Measurements from ENCODE around the gene BMPR1B. TPM values are rescaled to one million over a fixed set of nuclear protein-coding genes. Genes with fewer than 3 reads are reported as not detected.

Gene BMPR1B
- total RNA-seq, 3 donors from 2014 or later (not counting 1 experiment from before 2014, with no cell fraction given): 0.25 TPM; not detected in 2

DNA sequence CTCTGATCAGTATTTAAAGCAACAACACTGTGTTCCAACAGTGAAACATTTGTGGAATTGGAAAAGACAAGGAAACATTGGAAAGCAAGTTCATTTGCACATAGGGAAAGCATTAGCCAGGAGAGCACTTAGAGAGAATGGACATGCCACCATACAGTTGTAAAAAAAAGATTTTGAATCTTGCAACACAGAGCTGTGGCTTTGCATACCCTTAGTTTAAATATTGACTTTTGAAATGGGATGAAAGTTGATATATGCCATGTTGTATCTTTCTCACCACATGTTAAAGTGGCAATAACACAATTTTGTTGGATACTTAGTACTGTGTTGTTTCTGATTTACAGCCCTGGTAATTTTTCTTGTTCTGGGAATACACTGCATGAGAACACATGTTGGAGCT is 208.1 kb downstream of the BMPR1B start:
- no peaks in the 10 kb centered on the region for H3K36me3 Mint-ChIP-seq
- no peak overlapping the region for H3K27ac ChIP-seq (ENCODE audit: low read length)
- intact Hi-C loops (cut with micrococcal nuclease): no loop called here
- no peaks in the 10 kb centered on the region for H3K36me3 ChIP-seq (ENCODE audit: control insufficient read depth, insufficient read depth, low read length)
- ATAC-seq: no peak
- no peak overlapping the region for H3K4me3 ChIP-seq (ENCODE audit: low read length)
- DNase-seq: no peak
- peaks cover 0 to 3% of the 10 kb centered on the region in 2 donors for H3K27me3 Mint-ChIP-seq (ENCODE audit: low read depth in 2 of 2)
- H3K4me1 ChIP-seq (ENCODE audit: control insufficient read depth, insufficient read depth, low read length): no peaks in the 10 kb centered on the region
- H3K4me3 Mint-ChIP-seq: no peak overlapping the region
- no peaks in the 10 kb centered on the region for H3K4me1 Mint-ChIP-seq
- H3K9me3 ChIP-seq (ENCODE audit: control insufficient read depth, insufficient read depth, low read length): peaks cover 3% of the 10 kb centered on the region
- H3K27ac Mint-ChIP-seq: no peak overlapping the region
- TF ChIP-seq, protein P1, sequence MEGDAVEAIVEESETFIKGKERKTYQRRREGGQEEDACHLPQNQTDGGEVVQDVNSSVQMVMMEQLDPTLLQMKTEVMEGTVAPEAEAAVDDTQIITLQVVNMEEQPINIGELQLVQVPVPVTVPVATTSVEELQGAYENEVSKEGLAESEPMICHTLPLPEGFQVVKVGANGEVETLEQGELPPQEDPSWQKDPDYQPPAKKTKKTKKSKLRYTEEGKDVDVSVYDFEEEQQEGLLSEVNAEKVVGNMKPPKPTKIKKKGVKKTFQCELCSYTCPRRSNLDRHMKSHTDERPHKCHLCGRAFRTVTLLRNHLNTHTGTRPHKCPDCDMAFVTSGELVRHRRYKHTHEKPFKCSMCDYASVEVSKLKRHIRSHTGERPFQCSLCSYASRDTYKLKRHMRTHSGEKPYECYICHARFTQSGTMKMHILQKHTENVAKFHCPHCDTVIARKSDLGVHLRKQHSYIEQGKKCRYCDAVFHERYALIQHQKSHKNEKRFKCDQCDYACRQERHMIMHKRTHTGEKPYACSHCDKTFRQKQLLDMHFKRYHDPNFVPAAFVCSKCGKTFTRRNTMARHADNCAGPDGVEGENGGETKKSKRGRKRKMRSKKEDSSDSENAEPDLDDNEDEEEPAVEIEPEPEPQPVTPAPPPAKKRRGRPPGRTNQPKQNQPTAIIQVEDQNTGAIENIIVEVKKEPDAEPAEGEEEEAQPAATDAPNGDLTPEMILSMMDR (IDR thresholded peaks at IDR 0.05): no peak
- no peaks in the 10 kb centered on the region for H3K27me3 ChIP-seq (ENCODE audit: control insufficient read depth, insufficient read depth, low read length)
- H3K9me3 Mint-ChIP-seq: peaks cover 2 to 7% of the 10 kb centered on the region in 2 donors

DNA sequence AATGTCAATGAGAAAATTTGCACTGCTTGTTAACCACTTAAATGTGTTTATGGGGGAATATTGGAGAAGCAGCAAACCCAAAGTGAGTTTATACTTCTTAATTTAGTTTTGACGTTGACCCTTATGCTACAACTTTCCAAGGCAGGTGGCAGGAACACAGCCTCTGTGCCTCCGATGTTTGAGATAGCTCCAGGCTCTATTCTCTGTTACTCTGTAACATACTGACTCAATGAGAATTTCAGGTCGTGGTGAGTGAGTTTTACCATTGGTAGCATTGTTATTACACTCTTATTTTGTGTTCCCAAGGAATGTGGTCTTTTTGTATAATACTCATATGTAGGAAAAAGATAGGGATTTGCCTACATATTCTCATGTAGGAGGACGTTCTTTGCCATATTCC is 210.7 kb downstream of the BMPR1B start:
- no peaks in the 10 kb centered on the region for H3K4me1 Mint-ChIP-seq
- intact Hi-C loops (cut with micrococcal nuclease): no loop called here
- Histone ChIP-seq H3K27me3 (ENCODE audit: control insufficient read depth, insufficient read depth, low read length) (no peaks in the 10 kb centered on the region), H3K36me3 (ENCODE audit: control insufficient read depth, insufficient read depth, low read length) (no peaks in the 10 kb centered on the region), H3K27ac (ENCODE audit: low read length) (no peak overlapping the region), H3K9me3 (ENCODE audit: control insufficient read depth, insufficient read depth, low read length) (no peaks in the 10 kb centered on the region), H3K4me3 (ENCODE audit: low read length) (no peak overlapping the region), H3K4me1 (ENCODE audit: control insufficient read depth, insufficient read depth, low read length) (no peaks in the 10 kb centered on the region)
- DNase-seq: no peak
- H3K27me3 Mint-ChIP-seq (ENCODE audit: low read depth in 2 of 2): peaks cover 0 to 5% of the 10 kb centered on the region in 2 donors
- TF ChIP-seq, protein P1 (IDR thresholded peaks at IDR 0.05): no peak
- H3K9me3 Mint-ChIP-seq: peaks cover 0 to 2% of the 10 kb centered on the region in 2 donors
- ATAC-seq: no peak
- H3K4me3 Mint-ChIP-seq: no peak overlapping the region
- WGBS (ENCODE audit: insufficient coverage): 72% methylated on average over 4 of the region's 4 CpGs
- no peaks in the 10 kb centered on the region for H3K36me3 Mint-ChIP-seq
- no peak overlapping the region for H3K27ac Mint-ChIP-seq

DNA sequence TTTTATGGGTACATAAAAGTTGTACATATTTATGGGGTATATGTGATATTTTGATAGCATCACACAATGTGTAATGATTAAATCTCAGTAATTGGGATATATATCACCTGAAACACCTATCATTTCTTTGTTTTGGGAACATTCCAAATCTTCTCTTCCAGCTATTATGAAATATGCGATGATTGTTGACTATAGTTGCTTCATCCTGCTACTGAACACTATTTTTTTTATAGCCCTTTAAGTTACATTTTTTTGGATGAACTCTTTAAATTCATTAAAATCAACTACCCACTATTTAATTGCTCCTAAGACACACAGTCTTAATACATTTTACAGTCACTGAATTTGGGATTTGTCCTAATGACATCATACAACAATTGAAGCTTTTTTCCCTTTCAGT is 212.9 kb downstream of the BMPR1B start:
- Histone ChIP-seq H3K36me3 (ENCODE audit: control insufficient read depth, insufficient read depth, low read length) (no peaks in the 10 kb centered on the region), H3K27ac (ENCODE audit: low read length) (no peak overlapping the region), H3K4me1 (ENCODE audit: control insufficient read depth, insufficient read depth, low read length) (no peaks in the 10 kb centered on the region), H3K27me3 (ENCODE audit: control insufficient read depth, insufficient read depth, low read length) (no peaks in the 10 kb centered on the region), H3K9me3 (ENCODE audit: control insufficient read depth, insufficient read depth, low read length) (no peaks in the 10 kb centered on the region), H3K4me3 (ENCODE audit: low read length) (no peak overlapping the region)
- no peak for ATAC-seq
- peaks cover 0 to 1% of the 10 kb centered on the region in 2 donors for H3K9me3 Mint-ChIP-seq
- intact Hi-C loops (cut with micrococcal nuclease): no loop called here
- TF ChIP-seq, protein P1 (IDR thresholded peaks at IDR 0.05): no peak
- no peak for DNase-seq
- H3K27me3 Mint-ChIP-seq (ENCODE audit: low read depth in 2 of 2): peaks cover 0 to 5% of the 10 kb centered on the region in 2 donors
- no CpG with 5 or more reads among the region's 1 CpG for WGBS (ENCODE audit: insufficient coverage)
- H3K36me3 Mint-ChIP-seq: no peaks in the 10 kb centered on the region
- H3K4me3 Mint-ChIP-seq: no peak overlapping the region
- no peak overlapping the region for H3K27ac Mint-ChIP-seq
- no peaks in the 10 kb centered on the region for H3K4me1 Mint-ChIP-seq

DNA sequence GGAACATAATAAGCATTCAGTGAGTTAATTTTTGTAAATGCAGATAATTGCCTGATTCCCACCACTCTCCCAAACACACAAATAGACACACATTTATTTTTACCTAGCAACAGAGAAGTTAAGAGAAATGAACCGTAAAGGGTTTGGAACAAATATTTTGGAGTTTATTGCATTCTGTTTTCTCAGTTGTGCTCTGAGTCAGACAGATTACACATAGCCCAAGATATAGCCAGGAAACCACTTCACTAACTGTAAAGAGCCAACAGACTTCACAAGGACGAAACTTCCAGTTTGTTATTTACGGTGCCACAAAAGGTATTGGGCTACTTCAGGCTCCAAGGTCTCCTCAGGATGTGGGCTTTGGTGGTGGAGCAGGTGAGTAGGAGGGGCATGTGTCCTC is 217.0 kb downstream of the BMPR1B start:
- Histone ChIP-seq H3K27ac (ENCODE audit: low read length) (no peak overlapping the region), H3K36me3 (ENCODE audit: control insufficient read depth, insufficient read depth, low read length) (no peaks in the 10 kb centered on the region), H3K4me3 (ENCODE audit: low read length) (no peak overlapping the region), H3K27me3 (ENCODE audit: control insufficient read depth, insufficient read depth, low read length) (no peaks in the 10 kb centered on the region), H3K4me1 (ENCODE audit: control insufficient read depth, insufficient read depth, low read length) (no peaks in the 10 kb centered on the region), H3K9me3 (ENCODE audit: control insufficient read depth, insufficient read depth, low read length) (no peaks in the 10 kb centered on the region)
- Mint-ChIP-seq H3K9me3 (peaks cover 0 to 2% of the 10 kb centered on the region in 2 donors), H3K27me3 (ENCODE audit: low read depth in 2 of 2) (peaks cover 0 to 2% of the 10 kb centered on the region in 2 donors), H3K36me3 (no peaks in the 10 kb centered on the region), H3K4me1 (no peaks in the 10 kb centered on the region), H3K27ac (no peak overlapping the region), H3K4me3 (no peak overlapping the region)
- ATAC-seq (no peak), DNase-seq (no peak)
- intact Hi-C loops (cut with micrococcal nuclease): no loop called here
- 77% methylated on average over 2 of the region's 3 CpGs for WGBS (ENCODE audit: insufficient coverage)
- TF ChIP-seq, protein P1 (IDR thresholded peaks at IDR 0.05): no peak

Measured in natural killer cell (primary cell).